GM23338 (cell line): Measurements from ENCODE around the gene DOCK3. TPM values are rescaled to one million over a fixed set of nuclear protein-coding genes. Genes with fewer than 3 reads are reported as not detected.

ENCODE experiments used
- ATAC-seq: fragments of 200-7000 bp; cut with Tn5 transposase; 3 replicates; pipeline ENCODE4 v1.9.1; 2020
- DNase-seq: peaks from one replicate; pipeline ENCODE4 v3.0.0-alpha.2; 2015; ENCODE audit warnings: low spot score
- H2AFZ ChIP-seq: fragments of 200-600 bp; sonication (generic); 2 replicates; pipeline ENCODE4 v1.8.0; 2016; ENCODE audit warnings: antibody characterized with exemption, mild to moderate bottlenecking, moderate library complexity
- H3F3A ChIP-seq: fragments of 200-600 bp; sonication (generic); replicated peaks from 2 replicates; pipeline ENCODE4 v1.8.0; 2017; ENCODE audit warnings: antibody characterized with exemption, mixed run types, low read depth
- H3K27ac ChIP-seq: fragments of 200-600 bp; sonication (generic); 2 replicates; pipeline ENCODE4 v1.6.1; 2016; ENCODE audit warnings: low read depth
- H3K27me3 ChIP-seq: fragments of 200-600 bp; sonication (generic); 2 replicates; pipeline ENCODE4 v1.8.0; 2016; ENCODE audit warnings: mild to moderate bottlenecking, mixed run types, moderate library complexity; ENCODE audit not compliant: insufficient read depth
- H3K36me3 ChIP-seq: fragments of 200-600 bp; sonication (generic); 2 replicates; pipeline ENCODE4 v1.8.0; 2016; ENCODE audit warnings: mild to moderate bottlenecking; ENCODE audit not compliant: insufficient read depth
- H3K4me1 ChIP-seq: fragments of 200-600 bp; sonication (generic); 2 replicates; pipeline ENCODE4 v1.8.0; 2016; ENCODE audit warnings: mild to moderate bottlenecking, moderate library complexity; ENCODE audit not compliant: insufficient read depth
- H3K4me2 ChIP-seq: fragments of 200-600 bp; sonication (generic); 2 replicates; pipeline ENCODE4 v1.7.1; 2017; ENCODE audit warnings: mixed run types
- H3K4me3 ChIP-seq: fragments of 200-600 bp; sonication (generic); 2 replicates; pipeline ENCODE4 v1.6.1; 2016; ENCODE audit warnings: mixed run types
- H3K79me2 ChIP-seq: fragments of 200-600 bp; sonication (generic); replicated peaks from 2 replicates; pipeline ENCODE4 v1.8.0; 2017; ENCODE audit warnings: mild to moderate bottlenecking; ENCODE audit not compliant: insufficient read depth
- H3K9me2 ChIP-seq: fragments of 200-600 bp; sonication (generic); 2 replicates; pipeline ENCODE4 v1.8.0; 2017; ENCODE audit not compliant: insufficient read depth
- H4K20me1 ChIP-seq: fragments of 200-600 bp; sonication (generic); replicated peaks from 2 replicates; pipeline ENCODE4 v1.8.0; 2017; ENCODE audit warnings: mild to moderate bottlenecking; ENCODE audit not compliant: insufficient read depth
- H3K27ac Mint-ChIP-seq: 2 replicates; pipeline ENCODE4 v1.8.0; 2020; ENCODE audit warnings: inconsistent platforms, mild to moderate bottlenecking, moderate library complexity, mixed read lengths
- H3K27me3 Mint-ChIP-seq: 3 replicates; pipeline ENCODE4 v1.8.0; 2022; ENCODE audit warnings: low read depth, mild to moderate bottlenecking, moderate library complexity, mixed read lengths, inconsistent platforms; ENCODE audit not compliant: insufficient read depth, poor library complexity
- H3K36me3 Mint-ChIP-seq: 3 replicates; pipeline ENCODE4 v1.8.0; 2021; ENCODE audit warnings: low read depth, mild to moderate bottlenecking, inconsistent platforms, moderate library complexity, mixed read lengths
- H3K4me1 Mint-ChIP-seq: 3 replicates; pipeline ENCODE4 v1.8.0; 2020; ENCODE audit warnings: mild to moderate bottlenecking, inconsistent platforms, mixed read lengths
- H3K4me3 Mint-ChIP-seq: 3 replicates; pipeline ENCODE4 v1.8.0; 2021; ENCODE audit warnings: moderate library complexity, mild to moderate bottlenecking, inconsistent platforms, mixed read lengths
- H3K9me3 Mint-ChIP-seq: 3 replicates; pipeline ENCODE4 v1.8.0; 2020; ENCODE audit warnings: moderate library complexity, mild to moderate bottlenecking, inconsistent platforms, mixed read lengths
- CREB1 ChIP-seq: fragments of 250-450 bp; sonication (Bioruptor Pico); IDR thresholded peaks from 2 replicates; pipeline ENCODE4 v1.5.0; 2020; ENCODE audit warnings: low read depth, mild to moderate bottlenecking, moderate library complexity
- EZH2 ChIP-seq: fragments of 200-600 bp; sonication (generic); IDR thresholded peaks from one replicate; pipeline ENCODE4 v1.8.0; 2017; ENCODE audit warnings: antibody characterized with exemption, mild to moderate bottlenecking, low read depth; ENCODE audit not compliant: unreplicated experiment
- EZH2phosphoT487 ChIP-seq: fragments of 200-600 bp; sonication (generic); IDR thresholded peaks from one replicate; pipeline ENCODE4 v1.8.1; 2018; ENCODE audit warnings: antibody characterized with exemption; ENCODE audit not compliant: unreplicated experiment
- JUNB ChIP-seq: IDR thresholded peaks from one replicate; pipeline ENCODE4 v1.6.1; 2016; ENCODE audit warnings: antibody characterized with exemption; ENCODE audit not compliant: unreplicated experiment
- NANOG ChIP-seq: IDR thresholded peaks from 2 replicates; pipeline ENCODE4 v1.6.1; 2016; ENCODE audit warnings: antibody characterized with exemption, borderline replicate concordance
- POLR2AphosphoS5 ChIP-seq: IDR thresholded peaks from 2 replicates; pipeline ENCODE4 v1.6.1; 2016; ENCODE audit warnings: antibody characterized with exemption, low read depth
- ZNF114 ChIP-seq: fragments of 250-450 bp; sonication (Bioruptor Pico); IDR thresholded peaks from 2 replicates; pipeline ENCODE4 v1.5.0; 2020; ENCODE audit warnings: mild to moderate bottlenecking, moderate library complexity
- ZNF331 ChIP-seq: fragments of 250-450 bp; sonication (Bioruptor Pico); IDR thresholded peaks from 2 replicates; pipeline ENCODE4 v1.5.0; 2020; ENCODE audit warnings: low read depth, mild to moderate bottlenecking, moderate library complexity
- polyA plus RNA-seq: library from polyadenylated mRNA; unstranded; fragments of >200 nt; fragmentation: Nextera tagmentation; extraction: Ambion mirVana; gene quantifications from 2 replicates; pipeline ENCODE4 v1.2.1, GENCODE V29; 2016
- total RNA-seq: library from RNA; depleted of rRNA; stranded (reverse); fragments of >200 nt; shearing (Covaris generic); gene quantifications from 2 replicates; pipeline ENCODE4 v1.2.3, GENCODE V29; 2014
- TF ChIP-seq, protein P1 (sequence below): IDR thresholded peaks from one replicate; pipeline ENCODE4 v1.6.1; 2018; ENCODE audit warnings: antibody characterized with exemption; ENCODE audit not compliant: unreplicated experiment
- TF ChIP-seq, protein P2 (sequence below): IDR thresholded peaks from 2 replicates; pipeline ENCODE4 v1.6.1; 2016; ENCODE audit warnings: antibody characterized with exemption
- TF ChIP-seq, protein P3 (sequence below): fragments of 250-450 bp; sonication (Bioruptor Pico); IDR thresholded peaks from 2 replicates; pipeline ENCODE4 v1.5.0; 2020; ENCODE audit warnings: mild to moderate bottlenecking, moderate library complexity
- TF ChIP-seq, protein P4 (sequence below), 2 experiments: fragments of 200-600 bp in 1 of 2; sonication (generic) in 1 of 2; conservative IDR thresholded peaks; 2 replicates each; pipeline versions ENCODE4 v1.5.1 to v1.6.1; 2016 to 2017; ENCODE audit warnings: antibody characterized with exemption in 2 of 2, low read depth in 2 of 2, mild to moderate bottlenecking in 2 of 2, moderate library complexity in 1 of 2

The DOCK3 gene
- total and polyA plus RNA-seq, 2 experiments from 2014 or later = 2.4 to 5.6 TPM

DNA sequence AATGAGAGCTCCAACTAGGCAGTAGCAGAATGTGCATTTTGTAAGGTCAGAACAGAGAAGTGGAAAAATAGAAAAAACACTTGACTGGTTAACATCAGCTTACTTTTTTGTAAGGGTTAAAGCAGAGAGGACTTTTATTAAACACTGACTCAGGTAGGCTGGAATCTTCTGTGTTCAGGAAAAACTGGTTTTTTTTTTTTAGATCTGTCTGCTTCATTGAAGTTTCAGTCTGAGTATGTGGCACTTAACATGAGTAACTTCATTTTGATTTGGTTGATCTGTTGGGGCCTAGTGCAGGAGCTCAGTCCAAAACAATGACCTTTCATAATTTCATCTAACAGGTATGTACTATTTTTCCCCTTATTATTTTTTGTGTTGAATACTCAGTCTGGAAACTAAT lies 141.1 kb downstream of the DOCK3 start (continued):
- TF ChIP-seq, protein P1, sequence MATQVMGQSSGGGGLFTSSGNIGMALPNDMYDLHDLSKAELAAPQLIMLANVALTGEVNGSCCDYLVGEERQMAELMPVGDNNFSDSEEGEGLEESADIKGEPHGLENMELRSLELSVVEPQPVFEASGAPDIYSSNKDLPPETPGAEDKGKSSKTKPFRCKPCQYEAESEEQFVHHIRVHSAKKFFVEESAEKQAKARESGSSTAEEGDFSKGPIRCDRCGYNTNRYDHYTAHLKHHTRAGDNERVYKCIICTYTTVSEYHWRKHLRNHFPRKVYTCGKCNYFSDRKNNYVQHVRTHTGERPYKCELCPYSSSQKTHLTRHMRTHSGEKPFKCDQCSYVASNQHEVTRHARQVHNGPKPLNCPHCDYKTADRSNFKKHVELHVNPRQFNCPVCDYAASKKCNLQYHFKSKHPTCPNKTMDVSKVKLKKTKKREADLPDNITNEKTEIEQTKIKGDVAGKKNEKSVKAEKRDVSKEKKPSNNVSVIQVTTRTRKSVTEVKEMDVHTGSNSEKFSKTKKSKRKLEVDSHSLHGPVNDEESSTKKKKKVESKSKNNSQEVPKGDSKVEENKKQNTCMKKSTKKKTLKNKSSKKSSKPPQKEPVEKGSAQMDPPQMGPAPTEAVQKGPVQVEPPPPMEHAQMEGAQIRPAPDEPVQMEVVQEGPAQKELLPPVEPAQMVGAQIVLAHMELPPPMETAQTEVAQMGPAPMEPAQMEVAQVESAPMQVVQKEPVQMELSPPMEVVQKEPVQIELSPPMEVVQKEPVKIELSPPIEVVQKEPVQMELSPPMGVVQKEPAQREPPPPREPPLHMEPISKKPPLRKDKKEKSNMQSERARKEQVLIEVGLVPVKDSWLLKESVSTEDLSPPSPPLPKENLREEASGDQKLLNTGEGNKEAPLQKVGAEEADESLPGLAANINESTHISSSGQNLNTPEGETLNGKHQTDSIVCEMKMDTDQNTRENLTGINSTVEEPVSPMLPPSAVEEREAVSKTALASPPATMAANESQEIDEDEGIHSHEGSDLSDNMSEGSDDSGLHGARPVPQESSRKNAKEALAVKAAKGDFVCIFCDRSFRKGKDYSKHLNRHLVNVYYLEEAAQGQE = no peak

DNA sequence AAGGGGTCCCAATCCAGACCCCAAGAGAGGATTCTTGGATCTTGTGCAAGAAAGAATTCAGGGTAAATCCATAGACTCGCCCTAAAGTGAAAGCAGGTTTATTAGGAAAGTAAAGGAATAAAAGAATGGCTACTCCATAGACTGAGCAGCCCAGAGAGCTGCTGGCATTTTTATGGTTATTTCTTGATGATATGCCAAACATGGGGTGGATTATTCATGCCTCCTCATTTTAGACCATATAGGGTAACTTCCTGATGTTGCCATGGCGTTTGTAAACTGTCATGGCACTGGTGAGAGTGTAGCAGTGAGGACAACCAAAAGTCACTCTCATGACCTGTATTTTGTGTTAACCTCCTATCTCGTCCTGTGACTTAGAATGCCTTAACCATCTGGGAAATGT lies 142.2 kb downstream of the DOCK3 start:
- H3K79me2 ChIP-seq = peaks cover 17% of the 10 kb centered on the region
- TF ChIP-seq JUNB (no peak), ZNF331 (no peak), POLR2AphosphoS5 (no peak), ZNF114 (CRISPR knock-in tag) (no peak), NANOG (no peak), EZH2 (no peak), CREB1 (no peak), EZH2phosphoT487 (no peak)
- TF ChIP-seq, protein P2, sequence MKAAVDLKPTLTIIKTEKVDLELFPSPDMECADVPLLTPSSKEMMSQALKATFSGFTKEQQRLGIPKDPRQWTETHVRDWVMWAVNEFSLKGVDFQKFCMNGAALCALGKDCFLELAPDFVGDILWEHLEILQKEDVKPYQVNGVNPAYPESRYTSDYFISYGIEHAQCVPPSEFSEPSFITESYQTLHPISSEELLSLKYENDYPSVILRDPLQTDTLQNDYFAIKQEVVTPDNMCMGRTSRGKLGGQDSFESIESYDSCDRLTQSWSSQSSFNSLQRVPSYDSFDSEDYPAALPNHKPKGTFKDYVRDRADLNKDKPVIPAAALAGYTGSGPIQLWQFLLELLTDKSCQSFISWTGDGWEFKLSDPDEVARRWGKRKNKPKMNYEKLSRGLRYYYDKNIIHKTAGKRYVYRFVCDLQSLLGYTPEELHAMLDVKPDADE = no peak
- TF ChIP-seq, protein P3, sequence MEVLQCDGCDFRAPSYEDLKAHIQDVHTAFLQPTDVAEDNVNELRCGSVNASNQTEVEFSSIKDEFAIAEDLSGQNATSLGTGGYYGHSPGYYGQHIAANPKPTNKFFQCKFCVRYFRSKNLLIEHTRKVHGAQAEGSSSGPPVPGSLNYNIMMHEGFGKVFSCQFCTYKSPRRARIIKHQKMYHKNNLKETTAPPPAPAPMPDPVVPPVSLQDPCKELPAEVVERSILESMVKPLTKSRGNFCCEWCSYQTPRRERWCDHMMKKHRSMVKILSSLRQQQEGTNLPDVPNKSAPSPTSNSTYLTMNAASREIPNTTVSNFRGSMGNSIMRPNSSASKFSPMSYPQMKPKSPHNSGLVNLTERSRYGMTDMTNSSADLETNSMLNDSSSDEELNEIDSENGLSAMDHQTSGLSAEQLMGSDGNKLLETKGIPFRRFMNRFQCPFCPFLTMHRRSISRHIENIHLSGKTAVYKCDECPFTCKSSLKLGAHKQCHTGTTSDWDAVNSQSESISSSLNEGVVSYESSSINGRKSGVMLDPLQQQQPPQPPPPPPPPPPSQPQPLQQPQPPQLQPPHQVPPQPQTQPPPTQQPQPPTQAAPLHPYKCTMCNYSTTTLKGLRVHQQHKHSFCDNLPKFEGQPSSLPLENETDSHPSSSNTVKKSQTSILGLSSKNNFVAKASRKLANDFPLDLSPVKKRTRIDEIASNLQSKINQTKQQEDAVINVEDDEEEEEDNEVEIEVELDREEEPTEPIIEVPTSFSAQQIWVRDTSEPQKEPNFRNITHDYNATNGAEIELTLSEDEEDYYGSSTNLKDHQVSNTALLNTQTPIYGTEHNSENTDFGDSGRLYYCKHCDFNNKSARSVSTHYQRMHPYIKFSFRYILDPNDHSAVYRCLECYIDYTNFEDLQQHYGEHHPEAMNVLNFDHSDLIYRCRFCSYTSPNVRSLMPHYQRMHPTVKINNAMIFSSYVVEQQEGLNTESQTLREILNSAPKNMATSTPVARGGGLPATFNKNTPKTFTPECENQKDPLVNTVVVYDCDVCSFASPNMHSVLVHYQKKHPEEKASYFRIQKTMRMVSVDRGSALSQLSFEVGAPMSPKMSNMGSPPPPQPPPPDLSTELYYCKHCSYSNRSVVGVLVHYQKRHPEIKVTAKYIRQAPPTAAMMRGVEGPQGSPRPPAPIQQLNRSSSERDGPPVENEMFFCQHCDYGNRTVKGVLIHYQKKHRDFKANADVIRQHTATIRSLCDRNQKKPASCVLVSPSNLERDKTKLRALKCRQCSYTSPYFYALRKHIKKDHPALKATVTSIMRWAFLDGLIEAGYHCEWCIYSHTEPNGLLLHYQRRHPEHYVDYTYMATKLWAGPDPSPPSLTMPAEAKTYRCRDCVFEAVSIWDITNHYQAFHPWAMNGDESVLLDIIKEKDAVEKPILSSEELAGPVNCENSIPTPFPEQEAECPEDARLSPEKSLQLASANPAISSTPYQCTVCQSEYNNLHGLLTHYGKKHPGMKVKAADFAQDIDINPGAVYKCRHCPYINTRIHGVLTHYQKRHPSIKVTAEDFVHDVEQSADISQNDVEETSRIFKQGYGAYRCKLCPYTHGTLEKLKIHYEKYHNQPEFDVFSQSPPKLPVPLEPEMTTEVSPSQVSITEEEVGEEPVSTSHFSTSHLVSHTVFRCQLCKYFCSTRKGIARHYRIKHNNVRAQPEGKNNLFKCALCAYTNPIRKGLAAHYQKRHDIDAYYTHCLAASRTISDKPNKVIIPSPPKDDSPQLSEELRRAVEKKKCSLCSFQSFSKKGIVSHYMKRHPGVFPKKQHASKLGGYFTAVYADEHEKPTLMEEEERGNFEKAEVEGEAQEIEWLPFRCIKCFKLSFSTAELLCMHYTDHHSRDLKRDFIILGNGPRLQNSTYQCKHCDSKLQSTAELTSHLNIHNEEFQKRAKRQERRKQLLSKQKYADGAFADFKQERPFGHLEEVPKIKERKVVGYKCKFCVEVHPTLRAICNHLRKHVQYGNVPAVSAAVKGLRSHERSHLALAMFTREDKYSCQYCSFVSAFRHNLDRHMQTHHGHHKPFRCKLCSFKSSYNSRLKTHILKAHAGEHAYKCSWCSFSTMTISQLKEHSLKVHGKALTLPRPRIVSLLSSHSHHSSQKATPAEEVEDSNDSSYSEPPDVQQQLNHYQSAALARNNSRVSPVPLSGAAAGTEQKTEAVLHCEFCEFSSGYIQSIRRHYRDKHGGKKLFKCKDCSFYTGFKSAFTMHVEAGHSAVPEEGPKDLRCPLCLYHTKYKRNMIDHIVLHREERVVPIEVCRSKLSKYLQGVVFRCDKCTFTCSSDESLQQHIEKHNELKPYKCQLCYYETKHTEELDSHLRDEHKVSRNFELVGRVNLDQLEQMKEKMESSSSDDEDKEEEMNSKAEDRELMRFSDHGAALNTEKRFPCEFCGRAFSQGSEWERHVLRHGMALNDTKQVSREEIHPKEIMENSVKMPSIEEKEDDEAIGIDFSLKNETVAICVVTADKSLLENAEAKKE (CRISPR knock-in tag) = no peak
- TF ChIP-seq, protein P4, sequence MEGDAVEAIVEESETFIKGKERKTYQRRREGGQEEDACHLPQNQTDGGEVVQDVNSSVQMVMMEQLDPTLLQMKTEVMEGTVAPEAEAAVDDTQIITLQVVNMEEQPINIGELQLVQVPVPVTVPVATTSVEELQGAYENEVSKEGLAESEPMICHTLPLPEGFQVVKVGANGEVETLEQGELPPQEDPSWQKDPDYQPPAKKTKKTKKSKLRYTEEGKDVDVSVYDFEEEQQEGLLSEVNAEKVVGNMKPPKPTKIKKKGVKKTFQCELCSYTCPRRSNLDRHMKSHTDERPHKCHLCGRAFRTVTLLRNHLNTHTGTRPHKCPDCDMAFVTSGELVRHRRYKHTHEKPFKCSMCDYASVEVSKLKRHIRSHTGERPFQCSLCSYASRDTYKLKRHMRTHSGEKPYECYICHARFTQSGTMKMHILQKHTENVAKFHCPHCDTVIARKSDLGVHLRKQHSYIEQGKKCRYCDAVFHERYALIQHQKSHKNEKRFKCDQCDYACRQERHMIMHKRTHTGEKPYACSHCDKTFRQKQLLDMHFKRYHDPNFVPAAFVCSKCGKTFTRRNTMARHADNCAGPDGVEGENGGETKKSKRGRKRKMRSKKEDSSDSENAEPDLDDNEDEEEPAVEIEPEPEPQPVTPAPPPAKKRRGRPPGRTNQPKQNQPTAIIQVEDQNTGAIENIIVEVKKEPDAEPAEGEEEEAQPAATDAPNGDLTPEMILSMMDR (conservative IDR thresholded peaks at IDR 0.05; ENCODE audit: low read depth in 2 of 2) = no peak
- no peaks in the 10 kb centered on the region; the same call in 1 of the 2 replicates for H3K36me3 ChIP-seq
- Mint-ChIP-seq H3K4me1 (peaks cover 39% of the 10 kb centered on the region), H3K9me3 (peaks cover 15% of the 10 kb centered on the region; the same call in 2 of the 3 replicates), H3K36me3 (peaks cover 12% of the 10 kb centered on the region; the same call in 2 of the 3 replicates), H3K4me3 (no peak overlapping the region), H3K27ac (peak overlapping the region; percentile 82), H3K27me3 (no peaks in the 10 kb centered on the region)
- ATAC-seq = no peak; the same call in 1 of the 3 replicates
- peak overlapping the region; percentile 15; the same call in 1 of the 2 replicates for H3K4me3 ChIP-seq
- peak overlapping the region; percentile 98 for H3K27ac ChIP-seq
- peaks cover 10% of the 10 kb centered on the region; the same call in 1 of the 2 replicates for H3F3A ChIP-seq
- H4K20me1 ChIP-seq = no peaks in the 10 kb centered on the region
- H2AFZ ChIP-seq = no peak overlapping the region
- H3K4me2 ChIP-seq = peak overlapping the region; percentile 63
- no peaks in the 10 kb centered on the region for H3K27me3 ChIP-seq
- H3K4me1 ChIP-seq = peaks cover 34% of the 10 kb centered on the region
- no peak for DNase-seq
- H3K9me2 ChIP-seq = no peaks in the 10 kb centered on the region
